ENCODE data around the gene EFCAB11. TPM values are rescaled to one million over a fixed set of nuclear protein-coding genes. Genes with fewer than 3 reads are reported as not detected.

EFCAB11 gene
- total RNA-seq, 4 donors from 2014 or later, result 3.3 to 15.6 (median 6.9) TPM

DNA sequence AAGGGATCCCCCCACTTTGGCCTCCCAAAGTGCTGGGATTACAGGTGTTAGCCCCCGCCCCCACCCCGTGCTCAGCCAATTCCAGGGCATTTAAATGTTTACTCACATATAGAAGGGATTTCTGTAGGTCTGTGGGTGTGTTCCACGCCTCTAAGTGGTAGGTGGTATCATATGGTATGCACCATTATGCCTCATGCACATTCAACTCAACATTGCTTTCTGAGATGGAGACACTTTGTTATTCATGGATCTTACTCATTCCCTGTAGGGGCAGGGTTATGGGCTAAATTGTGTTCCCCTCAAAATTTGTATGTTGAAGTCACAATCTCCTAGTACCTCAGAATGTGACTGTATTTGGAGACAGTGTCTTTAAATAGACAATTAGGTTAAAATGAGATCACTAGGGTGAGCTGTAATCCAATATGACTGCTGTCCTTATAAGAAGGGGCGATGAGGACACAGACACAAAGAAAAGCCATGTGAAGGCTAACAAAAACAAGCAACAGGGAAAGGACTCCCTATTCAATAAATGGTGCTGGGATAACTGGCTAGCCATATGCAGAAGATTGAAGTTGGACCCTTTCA is 200.6 kb downstream of the EFCAB11 start:
- H3K4me1 ChIP-seq, result peaks cover 0 to 5% (median 0%) of the 10 kb centered on the region in 4 donors
- H3K27me3 ChIP-seq, result no peaks in the 10 kb centered on the region
- H3K4me3 ChIP-seq, result no peak overlapping the region
- TF ChIP-seq, protein P1, sequence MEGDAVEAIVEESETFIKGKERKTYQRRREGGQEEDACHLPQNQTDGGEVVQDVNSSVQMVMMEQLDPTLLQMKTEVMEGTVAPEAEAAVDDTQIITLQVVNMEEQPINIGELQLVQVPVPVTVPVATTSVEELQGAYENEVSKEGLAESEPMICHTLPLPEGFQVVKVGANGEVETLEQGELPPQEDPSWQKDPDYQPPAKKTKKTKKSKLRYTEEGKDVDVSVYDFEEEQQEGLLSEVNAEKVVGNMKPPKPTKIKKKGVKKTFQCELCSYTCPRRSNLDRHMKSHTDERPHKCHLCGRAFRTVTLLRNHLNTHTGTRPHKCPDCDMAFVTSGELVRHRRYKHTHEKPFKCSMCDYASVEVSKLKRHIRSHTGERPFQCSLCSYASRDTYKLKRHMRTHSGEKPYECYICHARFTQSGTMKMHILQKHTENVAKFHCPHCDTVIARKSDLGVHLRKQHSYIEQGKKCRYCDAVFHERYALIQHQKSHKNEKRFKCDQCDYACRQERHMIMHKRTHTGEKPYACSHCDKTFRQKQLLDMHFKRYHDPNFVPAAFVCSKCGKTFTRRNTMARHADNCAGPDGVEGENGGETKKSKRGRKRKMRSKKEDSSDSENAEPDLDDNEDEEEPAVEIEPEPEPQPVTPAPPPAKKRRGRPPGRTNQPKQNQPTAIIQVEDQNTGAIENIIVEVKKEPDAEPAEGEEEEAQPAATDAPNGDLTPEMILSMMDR (IDR thresholded peaks at IDR 0.05), result no peak
- no peak for TF ChIP-seq POLR2A (IDR thresholded peaks at IDR 0.05)
- H3K36me3 ChIP-seq, result no peaks in the 10 kb centered on the region
- no peak for DNase-seq
- H3K27ac ChIP-seq, result no peak overlapping the region
- H3K9me3 ChIP-seq, result no peaks in the 10 kb centered on the region

DNA sequence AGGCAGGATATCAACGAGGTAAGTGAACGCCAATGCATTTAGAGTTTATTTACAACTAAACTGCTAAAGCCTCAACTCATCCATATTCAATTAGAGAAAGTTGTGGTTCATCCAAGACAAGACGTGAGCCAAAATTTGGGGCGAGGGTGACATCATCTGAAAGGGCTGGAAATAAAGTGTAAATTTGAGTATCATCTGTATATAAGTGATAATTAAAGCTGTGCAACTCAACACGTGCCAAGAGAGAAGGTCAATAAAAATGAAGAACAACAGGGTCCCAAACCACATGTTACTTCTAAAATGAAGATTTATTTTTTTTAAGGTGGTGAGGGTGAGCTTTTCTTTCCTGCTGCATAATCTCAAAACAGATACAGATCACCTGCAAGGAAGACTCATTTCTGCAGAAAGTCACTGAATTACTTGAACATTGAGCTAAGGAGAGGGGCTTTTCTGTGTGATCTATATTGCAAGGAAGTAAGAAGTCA is 203.6 kb downstream of the EFCAB11 start:
- H3K27me3 ChIP-seq, result no peaks in the 10 kb centered on the region
- DNase-seq, result no peak
- H3K4me3 ChIP-seq, result no peak overlapping the region
- TF ChIP-seq, protein P1 (IDR thresholded peaks at IDR 0.05), result no peak
- no peak for TF ChIP-seq POLR2A (IDR thresholded peaks at IDR 0.05)
- H3K36me3 ChIP-seq, result no peaks in the 10 kb centered on the region
- H3K27ac ChIP-seq, result no peak overlapping the region
- H3K9me3 ChIP-seq, result no peaks in the 10 kb centered on the region
- peaks cover 0 to 5% (median 0%) of the 10 kb centered on the region in 4 donors for H3K4me1 ChIP-seq

DNA sequence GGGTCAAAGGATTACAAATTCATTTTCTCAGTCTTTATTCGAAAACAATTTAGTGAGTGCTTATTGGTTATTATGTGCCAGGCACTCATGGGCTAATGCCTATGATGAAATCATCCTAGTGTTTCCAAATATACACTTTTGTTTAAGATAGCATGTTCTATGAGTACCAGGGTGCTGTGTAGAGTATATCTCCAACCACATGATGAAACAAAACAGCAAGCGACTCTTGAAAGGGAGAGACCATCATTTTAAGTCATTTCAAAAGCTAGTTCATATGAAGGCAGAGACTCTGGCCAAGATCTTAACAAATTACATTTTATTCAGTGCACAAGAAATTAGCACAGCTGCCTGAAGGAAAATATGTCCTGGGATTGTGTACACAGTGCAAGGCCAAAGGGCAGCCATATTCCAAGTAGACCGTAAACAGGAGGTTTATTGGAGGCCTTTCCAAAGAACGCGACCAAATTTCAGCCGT is 204.2 kb downstream of the EFCAB11 start:
- Histone ChIP-seq H3K36me3 (no peaks in the 10 kb centered on the region), H3K9me3 (no peaks in the 10 kb centered on the region), H3K27ac (no peak overlapping the region), H3K27me3 (no peaks in the 10 kb centered on the region), H3K4me1 (peaks cover 0 to 5% (median 0%) of the 10 kb centered on the region in 4 donors), H3K4me3 (no peak overlapping the region)
- no peak for DNase-seq
- TF ChIP-seq, protein P1 (IDR thresholded peaks at IDR 0.05), result no peak
- no peak for TF ChIP-seq POLR2A (IDR thresholded peaks at IDR 0.05)

DNA sequence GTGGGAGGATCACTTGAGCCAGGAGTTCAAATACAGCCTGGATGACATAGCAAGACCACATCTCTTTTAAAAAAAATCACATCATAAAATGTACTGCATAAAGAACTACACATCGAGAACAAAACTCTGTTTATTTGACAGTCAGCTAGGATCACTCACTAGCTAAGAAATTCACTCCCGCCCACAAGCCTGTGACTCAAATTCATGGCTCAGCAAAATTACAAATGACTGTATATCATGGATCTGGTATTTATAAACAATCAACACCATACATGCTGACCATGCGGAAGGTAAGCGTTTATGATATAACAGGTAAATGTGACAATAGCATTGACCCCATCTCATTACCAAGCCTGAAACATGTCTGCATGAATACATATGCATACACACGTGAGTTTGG is 206.5 kb downstream of the EFCAB11 start:
- H3K36me3 ChIP-seq, result no peaks in the 10 kb centered on the region
- no peak overlapping the region for H3K4me3 ChIP-seq
- H3K9me3 ChIP-seq, result no peaks in the 10 kb centered on the region
- no peak overlapping the region for H3K27ac ChIP-seq
- H3K4me1 ChIP-seq, result peaks cover 0 to 5% (median 0%) of the 10 kb centered on the region in 4 donors
- TF ChIP-seq, protein P1 (IDR thresholded peaks at IDR 0.05), result no peak
- no peak for TF ChIP-seq POLR2A (IDR thresholded peaks at IDR 0.05)
- DNase-seq, result no peak
- H3K27me3 ChIP-seq, result no peaks in the 10 kb centered on the region

DNA sequence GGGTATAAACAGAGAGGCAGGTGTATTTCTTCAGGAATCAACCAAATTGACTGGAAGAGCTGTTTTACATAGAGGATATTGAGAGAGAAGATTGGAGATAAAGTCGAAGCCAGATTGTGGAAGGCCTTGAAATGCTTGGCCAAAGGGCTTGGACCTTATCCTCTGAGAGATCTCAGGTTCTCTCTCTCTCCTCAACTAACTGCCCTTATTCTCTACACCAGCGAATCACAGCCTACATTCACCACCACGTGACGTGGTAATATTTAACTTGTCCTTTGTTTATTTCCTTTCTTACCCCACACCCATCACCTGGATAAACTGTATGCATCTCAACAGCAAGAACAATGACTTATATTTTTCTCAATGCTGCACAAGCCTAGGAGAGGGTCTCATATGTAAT is 207.4 kb downstream of the EFCAB11 start:
- TF ChIP-seq POLR2A (IDR thresholded peaks at IDR 0.05), result no peak
- TF ChIP-seq, protein P1 (IDR thresholded peaks at IDR 0.05), result no peak
- no peak for DNase-seq
- H3K36me3 ChIP-seq, result no peaks in the 10 kb centered on the region
- H3K9me3 ChIP-seq, result peaks cover 0 to 3% (median 0%) of the 10 kb centered on the region in 4 donors
- no peaks in the 10 kb centered on the region for H3K27me3 ChIP-seq
- H3K4me3 ChIP-seq, result no peak overlapping the region
- H3K27ac ChIP-seq, result no peak overlapping the region
- H3K4me1 ChIP-seq, result peaks cover 0 to 5% (median 0%) of the 10 kb centered on the region in 4 donors
